ENCODE measurements around the gene LY9. TPM values are rescaled to one million over a fixed set of nuclear protein-coding genes. Genes with fewer than 3 reads are reported as not detected.

Gene LY9
- total and polyA plus RNA-seq, 2 of the 13 experiments (the other 11 are each of a cell fraction or from before 2014, with no cell fraction given) = not detected

- TF ChIP-seq ZFX (CRISPR knock-in tag; IDR thresholded peaks at IDR 0.05; ENCODE audit: low read depth) = 0 out of 2 replicates have a peak, but pooled peaks have one; percentile 10
- TF ChIP-seq TP53 (CRISPR knock-in tag; conservative IDR thresholded peaks at IDR 0.05) = no peak
- no peak for TF ChIP-seq ZNF614 (CRISPR knock-in tag; IDR thresholded peaks at IDR 0.05; ENCODE audit: borderline replicate concordance)
- no peak for TF ChIP-seq MLLT10 (CRISPR knock-in tag; IDR thresholded peaks at IDR 0.05)
- TF ChIP-seq KDM3A (CRISPR knock-in tag; IDR thresholded peaks at IDR 0.05; ENCODE audit: low read depth) = no peak
- TF ChIP-seq STAG1 (CRISPR knock-in tag; IDR thresholded peaks at IDR 0.05) = peak; percentile 49; the same call in 1 of the 2 replicates
- TF ChIP-seq CTCF (CRISPR knock-in tag; IDR thresholded peaks at IDR 0.05) = peak; percentile 70
- no peak for TF ChIP-seq ARNT2 (CRISPR knock-in tag; IDR thresholded peaks at IDR 0.05; ENCODE audit: low read depth)
- TF ChIP-seq ZNF530 (CRISPR knock-in tag; IDR thresholded peaks at IDR 0.05; ENCODE audit: low read depth) = no peak
- TF ChIP-seq SP2 (CRISPR knock-in tag; IDR thresholded peaks at IDR 0.05) = no peak
- TF ChIP-seq MAZ (IDR thresholded peaks at IDR 0.05; ENCODE audit: borderline replicate concordance, low read depth, low read length) = no peak
- no peak for TF ChIP-seq MAZ (CRISPR knock-in tag; IDR thresholded peaks at IDR 0.05; ENCODE audit: low read depth)
Measured at GRCh38 chr1:160768295-160768657, 27.7 kb upstream of the LY9 start (continued).

GRCh38 chr1:160772331-160772730, 23.6 kb upstream of the LY9 start:
- ATAC-seq (no peak), DNase-seq (ENCODE audit: low spot score) (no peak), FAIRE-seq (no peak)
- Histone ChIP-seq H3K27me3 (ENCODE audit: control insufficient read depth in 1 of 2, insufficient read depth in 2 of 2, low read length in 2 of 2) (peaks cover 0 to 8% of the 10 kb centered on the region in 2 experiments; a peak in 2 of 5 replicates), H3K27ac (ENCODE audit: extremely low read length, insufficient read depth, low read length) (no peak overlapping the region), H3K9ac (ENCODE audit: insufficient read depth, low read depth, low read length) (no peak overlapping the region), H3K4me3 (replicated peaks in 1 of 3; ENCODE audit: insufficient read depth in 1 of 3, low read depth in 2 of 3, low read length in 3 of 3) (no peak overlapping the region), H3K79me2 (ENCODE audit: insufficient read depth, low read length) (no peaks in the 10 kb centered on the region), H3K9me3 (ENCODE audit: low read length) (no peaks in the 10 kb centered on the region), H3K4me2 (ENCODE audit: low read depth, low read length) (no peak overlapping the region), H4K20me1 (ENCODE audit: insufficient read depth, low read length) (no peaks in the 10 kb centered on the region), H2AFZ (ENCODE audit: low read length) (no peak overlapping the region), H3K4me1 (ENCODE audit: insufficient read depth, low read length) (no peaks in the 10 kb centered on the region), H3K36me3 (replicated peaks in 1 of 2; ENCODE audit: control insufficient read depth in 1 of 2, insufficient read depth in 2 of 2, low read length in 2 of 2) (no peaks in the 10 kb centered on the region)
- ChIA-PET CTCF (ENCODE audit: low intra/inter-chr PET ratio, low total read pairs) (no interaction called here), POLR2A (no interaction called here)
- no TSS peak for BruUV-seq (replicated peaks)
- intact Hi-C loops (cut with micrococcal nuclease; ENCODE audit: unreplicated experiment) = no loop called here
- in situ Hi-C loops (cut with HindIII; ENCODE audit: extremely low pct_ligation_motif_present, low pct_unique_long_range_greater_than_20kb) = no loop called here
- WGBS (ENCODE audit: low lambda C conversion rate) = 3% methylated on average over 1 of the region's 1 CpG
- TF ChIP-seq ZSCAN29 (CRISPR knock-in tag; conservative IDR thresholded peaks at IDR 0.05) (no peak), SNAPC5 (CRISPR knock-in tag; IDR thresholded peaks at IDR 0.05; ENCODE audit: borderline replicate concordance) (no peak), KIAA2018 (CRISPR knock-in tag; IDR thresholded peaks at IDR 0.05; ENCODE audit: borderline replicate concordance) (no peak), KDM3A (CRISPR knock-in tag; IDR thresholded peaks at IDR 0.05; ENCODE audit: low read depth) (no peak)

Measured in HepG2 (cell line).